Measurements from ENCODE around the gene TNRC6C.

Gene TNRC6C

GRCh38 chr17:78007647-78008046 lies 49.1 kb downstream of the TNRC6C start:
- no peak for DNase-seq (ENCODE audit: low read depth, low spot score)
- in situ Hi-C loops (cut with HindIII; ENCODE audit: low sequenced_read_pairs) = no loop called here
- no peak for TF ChIP-seq CTCF (IDR thresholded peaks at IDR 0.05; ENCODE audit: low read depth, low read length)
- no peak overlapping the region for H3K4me3 ChIP-seq (ENCODE audit: low read depth, low read length)

DNA sequence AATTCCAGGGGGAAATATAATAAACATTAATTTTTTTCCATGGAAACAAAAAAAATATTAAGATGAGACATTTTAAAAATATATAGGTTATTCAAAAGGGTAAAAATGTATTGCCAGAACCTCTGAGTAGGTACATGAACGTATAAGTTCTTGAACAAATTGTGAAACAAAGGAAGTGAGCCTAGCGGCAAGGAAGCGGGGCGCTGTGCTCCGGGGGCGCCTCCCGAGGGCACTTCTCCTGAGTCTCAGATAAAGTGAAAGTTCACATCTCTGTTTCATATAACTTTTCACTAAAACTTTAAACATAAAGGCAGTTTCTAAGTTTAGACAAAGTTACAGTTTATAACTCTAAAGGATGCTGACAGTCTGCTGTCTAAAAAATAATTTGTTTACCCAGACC lies 52.3 kb downstream of the TNRC6C start:
- TF ChIP-seq CTCF (IDR thresholded peaks at IDR 0.05; ENCODE audit: low read depth, low read length) = no peak
- no peak overlapping the region for H3K4me3 ChIP-seq (ENCODE audit: low read depth, low read length)
- in situ Hi-C loops (cut with HindIII; ENCODE audit: low sequenced_read_pairs) = no loop called here
- no peak for DNase-seq (ENCODE audit: low read depth, low spot score)

GRCh38 chr17:78012428-78012827 lies 53.9 kb downstream of the TNRC6C start:
- in situ Hi-C loops (cut with HindIII; ENCODE audit: low sequenced_read_pairs) = no loop called here
- DNase-seq (ENCODE audit: low read depth, low spot score) = no peak
- TF ChIP-seq CTCF (IDR thresholded peaks at IDR 0.05; ENCODE audit: low read depth, low read length) = no peak
- H3K4me3 ChIP-seq (ENCODE audit: low read depth, low read length) = no peak overlapping the region

- no peak overlapping the region for H3K4me3 ChIP-seq (ENCODE audit: low read depth, low read length)
- in situ Hi-C loops (cut with HindIII; ENCODE audit: low sequenced_read_pairs) = no loop called here
- TF ChIP-seq CTCF (IDR thresholded peaks at IDR 0.05; ENCODE audit: low read depth, low read length) = peak; percentile 80
- peak; percentile 78 for DNase-seq (ENCODE audit: low read depth, low spot score)
Observed at GRCh38 chr17:78013683-78014467, 55.4 kb downstream of the TNRC6C start.

GRCh38 chr17:78014646-78015045 lies 56.1 kb downstream of the TNRC6C start:
- in situ Hi-C loops (cut with HindIII; ENCODE audit: low sequenced_read_pairs) = no loop called here
- TF ChIP-seq CTCF (IDR thresholded peaks at IDR 0.05; ENCODE audit: low read depth, low read length) = no peak
- H3K4me3 ChIP-seq (ENCODE audit: low read depth, low read length) = no peak overlapping the region
- DNase-seq (ENCODE audit: low read depth, low spot score) = no peak

GRCh38 chr17:78016852-78017251 lies 58.3 kb downstream of the TNRC6C start:
- TF ChIP-seq CTCF (IDR thresholded peaks at IDR 0.05; ENCODE audit: low read depth, low read length) = no peak
- no peak for DNase-seq (ENCODE audit: low read depth, low spot score)
- H3K4me3 ChIP-seq (ENCODE audit: low read depth, low read length) = no peak overlapping the region
- in situ Hi-C loops (cut with HindIII; ENCODE audit: low sequenced_read_pairs) = no loop called here
